IPS DF 6.9 (cell line): ENCODE results near the gene SCAF4.

ENCODE experiments used
- DNase-seq: peaks from one replicate; pipeline ENCODE4 v3.0.0-alpha.2; 2013; ENCODE audit warnings: low read depth, low spot score
- H3K27ac ChIP-seq: one replicate; pipeline ENCODE4 v1.5.1; 2013; ENCODE audit warnings: low read length, control low read depth
- H3K27me3 ChIP-seq: 2 replicates; pipeline ENCODE4 v1.6.1; 2013; ENCODE audit warnings: mild to moderate bottlenecking, low read length; ENCODE audit not compliant: control insufficient read depth, insufficient read depth
- H3K36me3 ChIP-seq: 2 replicates; pipeline ENCODE4 v1.6.1; 2013; ENCODE audit warnings: low read length; ENCODE audit not compliant: control insufficient read depth, insufficient read depth
- H3K4me1 ChIP-seq: 2 replicates; pipeline ENCODE4 v1.6.1; 2013; ENCODE audit warnings: low read length; ENCODE audit not compliant: control insufficient read depth, insufficient read depth
- H3K4me3 ChIP-seq: 2 replicates; pipeline ENCODE4 v1.5.1; 2013; ENCODE audit warnings: mild to moderate bottlenecking, low read length
- H3K9me3 ChIP-seq: 2 replicates; pipeline ENCODE4 v1.6.1; 2013; ENCODE audit warnings: low read length, inconsistent platforms; ENCODE audit not compliant: control insufficient read depth, insufficient read depth
- WGBS: extraction: QIAGEN DNeasy Blood & Tissue Kit; methylation state at CpG from one replicate; pipeline ENCODE4 v1.1.7; 2013; ENCODE audit warnings: mixed read lengths, missing lambda C conversion rate; ENCODE audit not compliant: insufficient read length, insufficient coverage; 5-methylcytosine and 5-hydroxymethylcytosine counted together

The SCAF4 gene

GRCh38 chr21:31693222-31693621 lies 38.7 kb downstream of the SCAF4 start:
- Histone ChIP-seq H3K9me3 (no peaks in the 10 kb centered on the region), H3K27me3 (no peaks in the 10 kb centered on the region), H3K4me3 (no peak overlapping the region), H3K4me1 (no peaks in the 10 kb centered on the region), H3K27ac (no peak overlapping the region), H3K36me3 (peaks cover 5% of the 10 kb centered on the region)
- no peak for DNase-seq
- no CpG with 5 or more reads among the region's 16 CpGs for WGBS

GRCh38 chr21:31688603-31689368 lies 43.1 kb downstream of the SCAF4 start:
- Histone ChIP-seq H3K27ac (no peak overlapping the region), H3K9me3 (no peaks in the 10 kb centered on the region), H3K4me1 (no peaks in the 10 kb centered on the region), H3K27me3 (no peaks in the 10 kb centered on the region), H3K4me3 (no peak overlapping the region), H3K36me3 (peaks cover 10% of the 10 kb centered on the region)
- WGBS: no CpG with 5 or more reads among the region's 5 CpGs
- no peak for DNase-seq

DNA sequence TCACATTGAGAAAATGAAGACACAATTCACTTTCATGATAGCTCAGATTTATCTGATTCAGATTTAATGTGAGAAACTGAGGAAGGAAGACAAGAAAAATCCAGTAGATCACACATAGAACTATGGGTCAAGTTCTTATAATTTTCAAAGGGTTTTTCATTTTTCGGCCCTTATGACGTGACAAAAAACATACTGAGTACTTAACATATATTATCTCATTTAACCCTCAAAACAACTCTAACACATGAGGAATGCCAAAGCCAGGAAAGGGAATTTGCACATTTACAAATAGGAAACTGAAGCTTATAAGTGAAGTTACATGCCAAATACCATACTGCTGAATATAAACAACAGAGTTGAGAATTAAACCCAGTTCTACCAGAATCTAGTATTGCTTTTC lies 44.8 kb downstream of the SCAF4 start:
- DNase-seq: no peak
- H3K9me3 ChIP-seq: no peaks in the 10 kb centered on the region
- H3K27me3 ChIP-seq: no peaks in the 10 kb centered on the region
- WGBS: no CpG with 5 or more reads among the region's 2 CpGs
- H3K4me3 ChIP-seq: no peak overlapping the region
- no peak overlapping the region for H3K27ac ChIP-seq
- H3K36me3 ChIP-seq: peaks cover 10% of the 10 kb centered on the region
- H3K4me1 ChIP-seq: no peaks in the 10 kb centered on the region

- Histone ChIP-seq H3K9me3 (no peaks in the 10 kb centered on the region), H3K36me3 (peaks cover 10% of the 10 kb centered on the region), H3K4me1 (no peaks in the 10 kb centered on the region), H3K4me3 (no peak overlapping the region), H3K27ac (no peak overlapping the region), H3K27me3 (no peaks in the 10 kb centered on the region)
- no CpG with 5 or more reads among the region's 7 CpGs for WGBS
- DNase-seq: no peak
Measured at GRCh38 chr21:31686272-31686915, 45.5 kb downstream of the SCAF4 start.

GRCh38 chr21:31684918-31685317 lies 47.0 kb downstream of the SCAF4 start:
- DNase-seq: no peak
- H3K9me3 ChIP-seq: no peaks in the 10 kb centered on the region
- H3K36me3 ChIP-seq: peaks cover 10% of the 10 kb centered on the region
- H3K27ac ChIP-seq: no peak overlapping the region
- WGBS: no CpG with 5 or more reads among the region's 7 CpGs
- H3K4me3 ChIP-seq: no peak overlapping the region
- no peaks in the 10 kb centered on the region for H3K4me1 ChIP-seq
- no peaks in the 10 kb centered on the region for H3K27me3 ChIP-seq

DNA sequence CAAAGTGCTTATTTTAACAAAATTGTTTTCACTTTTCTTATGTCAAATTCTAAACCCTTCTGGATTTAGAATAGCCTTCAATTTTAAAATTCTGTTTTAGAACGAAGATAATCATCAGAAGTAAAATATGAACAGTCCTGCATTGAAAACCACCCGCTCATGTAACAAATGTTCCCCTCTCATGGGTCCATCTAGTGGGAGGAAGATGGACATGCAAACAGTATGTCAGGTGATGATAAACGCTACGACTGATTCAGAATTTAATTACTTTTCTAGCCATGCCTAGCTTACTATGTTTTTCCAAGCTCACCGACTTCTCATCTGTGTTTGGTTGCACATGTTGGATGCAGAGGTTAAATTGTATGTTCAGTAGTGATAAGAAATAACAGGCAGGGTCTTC lies 48.9 kb downstream of the SCAF4 start:
- Histone ChIP-seq H3K27me3 (no peaks in the 10 kb centered on the region), H3K4me3 (no peak overlapping the region), H3K9me3 (no peaks in the 10 kb centered on the region), H3K4me1 (no peaks in the 10 kb centered on the region), H3K36me3 (peaks cover 8% of the 10 kb centered on the region; the same call in 1 of the 2 replicates), H3K27ac (no peak overlapping the region)
- WGBS: no CpG with 5 or more reads among the region's 5 CpGs
- DNase-seq: no peak

- Histone ChIP-seq H3K4me1 (no peaks in the 10 kb centered on the region), H3K27me3 (no peaks in the 10 kb centered on the region), H3K9me3 (no peaks in the 10 kb centered on the region), H3K4me3 (no peak overlapping the region), H3K36me3 (peaks cover 5% of the 10 kb centered on the region; the same call in 1 of the 2 replicates), H3K27ac (no peak overlapping the region)
- no peak for DNase-seq
Measured at GRCh38 chr21:31682620-31683019, 49.3 kb downstream of the SCAF4 start.

DNA sequence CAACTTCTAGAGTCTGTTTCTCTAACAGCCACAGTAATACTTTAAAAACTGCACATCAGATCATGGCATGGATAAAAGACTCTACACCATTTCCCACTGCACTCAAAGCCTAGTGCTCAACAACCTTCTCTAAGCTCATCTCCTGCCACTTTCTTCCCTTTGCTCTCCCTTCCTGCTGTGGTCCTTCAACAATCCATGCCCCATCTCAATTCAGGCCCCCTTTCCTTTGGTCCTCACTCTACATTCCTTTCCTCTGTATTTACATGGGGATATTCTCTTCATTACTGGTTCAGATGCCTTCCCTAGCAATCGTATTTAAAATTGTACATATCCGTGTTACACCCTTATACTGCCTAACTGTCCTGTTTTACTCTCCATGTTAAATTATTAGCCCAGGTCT lies 53.4 kb downstream of the SCAF4 start:
- no peaks in the 10 kb centered on the region for H3K36me3 ChIP-seq
- no CpG with 5 or more reads among the region's 2 CpGs for WGBS

DNA sequence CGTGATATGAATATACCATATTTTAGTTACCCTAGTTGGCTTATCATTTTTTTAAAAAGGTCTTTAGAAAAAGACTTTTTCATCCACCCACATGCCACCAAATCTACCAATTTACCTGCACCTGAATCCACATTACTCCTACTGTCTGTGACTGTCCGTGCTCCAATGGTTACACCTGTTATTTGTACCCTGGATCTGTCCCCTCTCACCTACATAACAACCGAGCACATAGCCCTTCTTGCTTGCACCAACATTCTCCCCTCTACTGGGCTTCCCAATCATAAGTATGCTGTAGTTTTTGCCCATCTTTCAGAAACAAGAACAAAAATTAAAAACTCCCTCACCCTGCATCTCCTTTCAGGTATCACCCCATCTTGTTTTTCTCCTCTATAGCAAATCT lies 54.9 kb downstream of the SCAF4 start:
- H3K27me3 ChIP-seq: no peaks in the 10 kb centered on the region
- WGBS: no CpG with 5 or more reads among the region's 3 CpGs
- DNase-seq: no peak
- no peaks in the 10 kb centered on the region for H3K9me3 ChIP-seq
- peaks cover under 1% of the 10 kb centered on the region; the same call in 1 of the 2 replicates for H3K36me3 ChIP-seq
- H3K27ac ChIP-seq: no peak overlapping the region
- no peak overlapping the region for H3K4me3 ChIP-seq
- H3K4me1 ChIP-seq: no peaks in the 10 kb centered on the region

More for the DNA sequence above, 53.4 kb downstream of the SCAF4 start:
- H3K4me1 ChIP-seq: no peaks in the 10 kb centered on the region
- H3K9me3 ChIP-seq: no peaks in the 10 kb centered on the region
- DNase-seq: no peak
- H3K4me3 ChIP-seq: no peak overlapping the region
- no peak overlapping the region for H3K27ac ChIP-seq
- H3K27me3 ChIP-seq: no peaks in the 10 kb centered on the region

GRCh38 chr21:31675960-31676359 lies 56.0 kb downstream of the SCAF4 start:
- 0 out of 2 replicates have a peak, but pooled peaks cover 1% of the 10 kb centered on the region for H3K4me1 ChIP-seq
- no peaks in the 10 kb centered on the region for H3K27me3 ChIP-seq
- H3K4me3 ChIP-seq: no peak overlapping the region
- no CpG with 5 or more reads among the region's 2 CpGs for WGBS
- no peaks in the 10 kb centered on the region for H3K9me3 ChIP-seq
- H3K27ac ChIP-seq: no peak overlapping the region
- no peak for DNase-seq
- peaks cover 5% of the 10 kb centered on the region for H3K36me3 ChIP-seq
